H9 (cell line): ENCODE data around the gene BRAT1. TPM values are rescaled to one million over a fixed set of nuclear protein-coding genes. Genes with fewer than 3 reads are reported as not detected.

Experiments used
- DNase-seq: peaks from one replicate; pipeline ENCODE4 v3.0.0-alpha.2; 2017
- H2AFZ ChIP-seq: one replicate; pipeline ENCODE4 v1.6.1; 2013; ENCODE audit warnings: mild to moderate bottlenecking, low read length, control low read depth, moderate library complexity
- H2AK5ac ChIP-seq: 2 replicates; pipeline ENCODE4 v1.6.1; 2013; ENCODE audit warnings: low read length, control low read depth, mixed read lengths; ENCODE audit not compliant: insufficient read length
- H2BK120ac ChIP-seq: one replicate; pipeline ENCODE4 v1.6.1; 2013; ENCODE audit warnings: low read depth, mild to moderate bottlenecking, low read length, control low read depth, inconsistent platforms; ENCODE audit not compliant: poor library complexity, severe bottlenecking
- H2BK12ac ChIP-seq: 2 replicates; pipeline ENCODE4 v1.6.1; 2013; ENCODE audit warnings: low read length, control low read depth, mixed read lengths, low read depth; ENCODE audit not compliant: insufficient read length
- H2BK15ac ChIP-seq: 2 replicates; pipeline ENCODE4 v1.6.1; 2013; ENCODE audit warnings: low read depth, low read length, control low read depth
- H2BK20ac ChIP-seq: one replicate; pipeline ENCODE4 v1.6.1; 2013; ENCODE audit warnings: low read depth, mild to moderate bottlenecking, low read length, control low read depth, inconsistent platforms; ENCODE audit not compliant: poor library complexity, severe bottlenecking
- H2BK5ac ChIP-seq: 2 replicates; pipeline ENCODE4 v1.6.1; 2013; ENCODE audit warnings: low read length, control low read depth, mixed read lengths; ENCODE audit not compliant: insufficient read length
- H3K14ac ChIP-seq: 2 replicates; pipeline ENCODE4 v1.6.1; 2013; ENCODE audit warnings: low read length, control low read depth; ENCODE audit not compliant: insufficient read depth
- H3K18ac ChIP-seq: 2 replicates; pipeline ENCODE4 v1.6.1; 2013; ENCODE audit warnings: low read depth, mild to moderate bottlenecking, mixed read lengths, low read length, control low read depth; ENCODE audit not compliant: insufficient read length
- H3K23ac ChIP-seq: 2 replicates; pipeline ENCODE4 v1.6.1; 2013; ENCODE audit warnings: low read length, control low read depth, mixed read lengths, low read depth; ENCODE audit not compliant: insufficient read length
- H3K23me2 ChIP-seq: 2 replicates; pipeline ENCODE4 v1.6.1; 2013; ENCODE audit warnings: low read depth, mild to moderate bottlenecking, mixed read lengths, low read length, control low read depth; ENCODE audit not compliant: insufficient read length, poor library complexity, severe bottlenecking
- H3K27ac ChIP-seq: 2 replicates; pipeline ENCODE4 v1.5.1; 2013; ENCODE audit warnings: low read length, control low read depth, mixed read lengths, low read depth; ENCODE audit not compliant: insufficient read length
- H3K27me3 ChIP-seq: 2 replicates; pipeline ENCODE4 v1.6.1; 2013; ENCODE audit warnings: low read length, control low read depth, inconsistent platforms; ENCODE audit not compliant: insufficient read depth
- H3K4ac ChIP-seq: 2 replicates; pipeline ENCODE4 v1.6.1; 2013; ENCODE audit warnings: low read depth, mild to moderate bottlenecking, control low read depth, inconsistent platforms, low read length, moderate library complexity
- H3K4me1 ChIP-seq: 2 replicates; pipeline ENCODE4 v1.6.1; 2013; ENCODE audit warnings: low read length, control low read depth, inconsistent platforms; ENCODE audit not compliant: insufficient read depth
- H3K4me2 ChIP-seq: 2 replicates; pipeline ENCODE4 v1.6.1; 2013; ENCODE audit warnings: low read length, control low read depth, mixed read lengths; ENCODE audit not compliant: insufficient read length, insufficient read depth
- H3K56ac ChIP-seq: 2 replicates; pipeline ENCODE4 v1.6.1; 2013; ENCODE audit warnings: low read depth, mild to moderate bottlenecking, mixed read lengths, low read length, control low read depth; ENCODE audit not compliant: insufficient read length
- H3K79me1 ChIP-seq: 2 replicates; pipeline ENCODE4 v1.6.1; 2013; ENCODE audit warnings: low read depth, mild to moderate bottlenecking, moderate library complexity, low read length, control low read depth, inconsistent platforms; ENCODE audit not compliant: insufficient read depth, poor library complexity, severe bottlenecking
- H3K79me2 ChIP-seq: 2 replicates; pipeline ENCODE4 v1.6.1; 2013; ENCODE audit warnings: low read length, control low read depth, inconsistent platforms; ENCODE audit not compliant: insufficient read depth
- H3K9ac ChIP-seq: 2 replicates; pipeline ENCODE4 v1.6.1; 2013; ENCODE audit warnings: low read length, control low read depth, mixed read lengths; ENCODE audit not compliant: insufficient read length; ENCODE audit errors: extremely low read depth
- H3K9me3 ChIP-seq: one replicate; pipeline ENCODE4 v1.6.1; 2013; ENCODE audit warnings: low read depth, low read length, inconsistent platforms; ENCODE audit not compliant: control insufficient read depth
- H3T11ph ChIP-seq: one replicate; pipeline ENCODE4 v1.6.1; 2013; ENCODE audit warnings: mild to moderate bottlenecking, low read length, control low read depth, inconsistent platforms
- H4K20me1 ChIP-seq: one replicate; pipeline ENCODE4 v1.6.1; 2013; ENCODE audit not compliant: control insufficient read depth, insufficient read length, insufficient read depth
- H4K5ac ChIP-seq: 2 replicates; pipeline ENCODE4 v1.6.1; 2013; ENCODE audit warnings: low read depth, mild to moderate bottlenecking, mixed read lengths, low read length, control low read depth; ENCODE audit not compliant: insufficient read length
- H4K8ac ChIP-seq: replicated peaks from 2 replicates; pipeline ENCODE4 v1.6.1; 2013; ENCODE audit warnings: low read length, control low read depth, mixed read lengths, low read depth; ENCODE audit not compliant: insufficient read length
- H4K91ac ChIP-seq: 2 replicates; pipeline ENCODE4 v1.6.1; 2013; ENCODE audit warnings: low read depth, mild to moderate bottlenecking, moderate library complexity, mixed read lengths, low read length, control low read depth; ENCODE audit not compliant: insufficient read length
- H3K27ac Mint-ChIP-seq, 3 experiments: 2 replicates in 2 of 3; 3 replicates in 1 of 3; pipeline ENCODE4 v1.8.0; 2020 to 2021; ENCODE audit warnings: mixed read lengths in 3 of 3, mild to moderate bottlenecking in 1 of 3, moderate library complexity in 1 of 3
- H3K27me3 Mint-ChIP-seq: 2 replicates; pipeline ENCODE4 v1.8.0; 2021; ENCODE audit warnings: low read depth, mild to moderate bottlenecking, moderate library complexity, mixed read lengths
- H3K36me3 Mint-ChIP-seq, 3 experiments: 2 replicates in 2 of 3; 3 replicates in 1 of 3; pipeline ENCODE4 v1.8.0; 2020 to 2021; ENCODE audit warnings: low read depth in 3 of 3, mixed read lengths in 3 of 3; ENCODE audit not compliant: insufficient read depth in 1 of 3
- H3K4me1 Mint-ChIP-seq, 2 experiments: 2 replicates each; pipeline ENCODE4 v1.8.0; 2020; ENCODE audit warnings: mixed read lengths in 2 of 2
- H3K4me3 Mint-ChIP-seq, 2 experiments: 2 replicates in 1 of 2; 3 replicates in 1 of 2; pipeline ENCODE4 v1.8.0; 2020 to 2021; ENCODE audit warnings: mild to moderate bottlenecking in 2 of 2, mixed read lengths in 2 of 2, moderate library complexity in 1 of 2
- H3K9me3 Mint-ChIP-seq, 2 experiments: 2 replicates in 1 of 2; 3 replicates in 1 of 2; pipeline ENCODE4 v1.8.0; 2020; ENCODE audit warnings: mild to moderate bottlenecking in 2 of 2, mixed read lengths in 2 of 2, moderate library complexity in 1 of 2
- WGBS: extraction: QIAGEN DNeasy Blood & Tissue Kit; methylation state at CpG from one replicate; pipeline ENCODE4 v1.1.7; 2013; ENCODE audit warnings: missing lambda C conversion rate, low lambda C conversion rate, mixed read lengths; ENCODE audit not compliant: insufficient read length; ENCODE audit errors: extremely low coverage; 5-methylcytosine and 5-hydroxymethylcytosine counted together
- total RNA-seq: library from RNA; stranded (reverse); gene quantifications from 2 replicates; pipeline ENCODE4 v1.2.1, GENCODE V29; 2021
- TF ChIP-seq, protein P1 (sequence below): fragments of 200-600 bp; sonication (generic); conservative IDR thresholded peaks from 3 replicates; pipeline ENCODE4 v1.8.0; 2021; ENCODE audit warnings: antibody characterized with exemption, mild to moderate bottlenecking

Gene BRAT1
- total RNA-seq, 1 experiment from 2014 or later, result 41.2 TPM

DNA sequence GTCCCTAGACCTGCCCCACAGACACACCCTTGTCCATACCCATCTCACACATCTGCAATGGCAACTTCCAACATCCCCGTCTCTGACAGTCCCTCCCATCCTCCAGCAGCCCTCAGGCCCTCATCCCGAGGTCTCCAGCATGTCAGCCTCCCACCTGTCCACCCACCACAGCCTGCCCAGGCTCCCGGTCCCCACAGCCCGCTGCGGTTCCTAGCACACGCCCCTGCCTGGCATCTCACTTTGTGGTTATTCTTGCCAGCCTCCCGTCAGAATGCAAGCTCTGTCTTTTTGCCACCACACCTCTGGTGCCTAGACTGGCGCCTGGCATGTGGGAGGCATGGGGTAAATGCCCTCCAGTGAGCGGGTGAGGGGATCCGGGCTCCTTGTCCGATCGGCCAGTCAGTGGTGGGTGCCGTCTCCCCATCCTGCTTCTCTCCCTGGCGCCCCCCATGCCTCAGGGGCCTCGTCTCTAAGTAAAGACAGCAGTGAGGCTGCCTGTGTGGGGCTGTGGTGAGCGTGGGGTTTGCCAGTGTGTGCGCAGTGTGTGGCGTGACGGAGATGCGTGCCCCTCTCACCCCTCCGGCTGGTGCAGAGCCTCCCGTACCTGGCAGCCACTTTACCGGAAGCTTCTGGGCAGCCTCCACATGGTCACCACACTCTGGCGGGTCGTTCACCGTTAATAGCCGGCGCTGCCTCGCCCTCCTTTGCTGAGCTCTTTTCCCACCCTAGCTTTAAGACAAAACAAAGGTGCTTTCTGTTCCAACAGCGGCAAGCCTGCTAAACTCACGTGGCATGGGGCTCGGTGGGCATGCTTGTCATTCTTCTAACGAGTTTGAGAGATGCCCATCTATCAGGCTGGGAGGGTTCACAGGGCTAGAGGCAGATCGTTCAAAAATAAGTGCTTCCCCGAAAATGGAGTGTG lies 48.0 kb upstream of the BRAT1 start:
- Histone ChIP-seq H2BK12ac (no peak overlapping the region), H3K23me2 (no peaks in the 10 kb centered on the region), H3K4me1 (no peaks in the 10 kb centered on the region), H3K14ac (no peak overlapping the region; the same call in 1 of the 2 replicates), H4K20me1 (peaks cover 2% of the 10 kb centered on the region), H3K79me1 (no peaks in the 10 kb centered on the region), H2BK15ac (no peak overlapping the region), H3K56ac (no peak overlapping the region), H3K9ac (no peak overlapping the region), H3T11ph (no peak overlapping the region), H2BK5ac (no peak overlapping the region), H2AK5ac (no peak overlapping the region), H4K91ac (no peak overlapping the region), H3K23ac (no peak overlapping the region), H2BK20ac (no peak overlapping the region), H3K79me2 (no peaks in the 10 kb centered on the region), H3K27me3 (no peaks in the 10 kb centered on the region), H4K8ac (no peak overlapping the region), H3K27ac (no peak overlapping the region), H4K5ac (no peak overlapping the region), H2AFZ (no peak overlapping the region), H3K4me2 (no peak overlapping the region), H3K18ac (no peak overlapping the region), H3K9me3 (no peaks in the 10 kb centered on the region), H2BK120ac (no peak overlapping the region), H3K4ac (no peak overlapping the region)
- H3K27ac Mint-ChIP-seq, result no peak overlapping the region; a peak in 2 of 7 replicates
- TF ChIP-seq, protein P1, sequence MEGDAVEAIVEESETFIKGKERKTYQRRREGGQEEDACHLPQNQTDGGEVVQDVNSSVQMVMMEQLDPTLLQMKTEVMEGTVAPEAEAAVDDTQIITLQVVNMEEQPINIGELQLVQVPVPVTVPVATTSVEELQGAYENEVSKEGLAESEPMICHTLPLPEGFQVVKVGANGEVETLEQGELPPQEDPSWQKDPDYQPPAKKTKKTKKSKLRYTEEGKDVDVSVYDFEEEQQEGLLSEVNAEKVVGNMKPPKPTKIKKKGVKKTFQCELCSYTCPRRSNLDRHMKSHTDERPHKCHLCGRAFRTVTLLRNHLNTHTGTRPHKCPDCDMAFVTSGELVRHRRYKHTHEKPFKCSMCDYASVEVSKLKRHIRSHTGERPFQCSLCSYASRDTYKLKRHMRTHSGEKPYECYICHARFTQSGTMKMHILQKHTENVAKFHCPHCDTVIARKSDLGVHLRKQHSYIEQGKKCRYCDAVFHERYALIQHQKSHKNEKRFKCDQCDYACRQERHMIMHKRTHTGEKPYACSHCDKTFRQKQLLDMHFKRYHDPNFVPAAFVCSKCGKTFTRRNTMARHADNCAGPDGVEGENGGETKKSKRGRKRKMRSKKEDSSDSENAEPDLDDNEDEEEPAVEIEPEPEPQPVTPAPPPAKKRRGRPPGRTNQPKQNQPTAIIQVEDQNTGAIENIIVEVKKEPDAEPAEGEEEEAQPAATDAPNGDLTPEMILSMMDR, result no peak
- H3K27me3 Mint-ChIP-seq, result no peaks in the 10 kb centered on the region
- no peak overlapping the region for H3K4me3 Mint-ChIP-seq
- WGBS, result no CpG with 5 or more reads among the region's 35 CpGs
- H3K9me3 Mint-ChIP-seq, result no peaks in the 10 kb centered on the region
- H3K36me3 Mint-ChIP-seq, result peaks cover 4 to 8% (median 5%) of the 10 kb centered on the region in 3 experiments; a peak in 5 of 7 replicates
- peaks cover 7 to 9% of the 10 kb centered on the region in 2 experiments for H3K4me1 Mint-ChIP-seq
- no peak for DNase-seq
